Mesenchymal stem cell (in vitro differentiated cells and primary cell): ENCODE results near the gene IGFBP6.

ENCODE experiments used
- DNase-seq: peaks from one replicate; pipeline ENCODE4 v3.0.0-alpha.2; 2013
- H2AFZ ChIP-seq: one replicate; pipeline ENCODE4 v1.6.1; 2013; ENCODE audit warnings: low read depth, mild to moderate bottlenecking, control low read depth, inconsistent platforms, low read length, moderate library complexity
- H2AK5ac ChIP-seq: 2 replicates; pipeline ENCODE4 v1.6.1; 2013; ENCODE audit warnings: low read length, moderate library complexity, mild to moderate bottlenecking, inconsistent platforms; ENCODE audit not compliant: severe bottlenecking
- H2BK120ac ChIP-seq: one replicate; pipeline ENCODE4 v1.6.1; 2013; ENCODE audit warnings: low read depth, mild to moderate bottlenecking, inconsistent platforms, low read length, moderate library complexity
- H2BK12ac ChIP-seq, 2 experiments: one replicate each; pipeline ENCODE4 v1.6.1; 2013; ENCODE audit warnings: inconsistent platforms in 2 of 2, low read length in 2 of 2, mild to moderate bottlenecking in 2 of 2, moderate library complexity in 2 of 2, control low read depth in 1 of 2
- H2BK15ac ChIP-seq: one replicate; pipeline ENCODE4 v1.6.1; 2013; ENCODE audit warnings: mild to moderate bottlenecking, low read depth, inconsistent platforms; ENCODE audit not compliant: poor library complexity, severe bottlenecking
- H2BK5ac ChIP-seq: 2 replicates; pipeline ENCODE4 v1.6.1; 2013; ENCODE audit warnings: low read depth, mild to moderate bottlenecking, low read length, control low read depth, inconsistent platforms; ENCODE audit not compliant: poor library complexity, severe bottlenecking
- H3K14ac ChIP-seq, 2 experiments: one replicate each; pipeline ENCODE4 v1.6.1; 2013; ENCODE audit warnings: inconsistent platforms in 2 of 2, low read length in 2 of 2, control low read depth in 1 of 2, mild to moderate bottlenecking in 1 of 2, moderate library complexity in 1 of 2
- H3K18ac ChIP-seq, 2 experiments: one replicate each; pipeline ENCODE4 v1.6.1; 2013; ENCODE audit warnings: inconsistent platforms in 2 of 2, low read length in 2 of 2, control low read depth in 1 of 2, low read depth in 1 of 2, mild to moderate bottlenecking in 1 of 2
- H3K23ac ChIP-seq, 2 experiments: one replicate each; pipeline ENCODE4 v1.6.1; 2013; ENCODE audit warnings: inconsistent platforms in 2 of 2, low read length in 2 of 2, mild to moderate bottlenecking in 2 of 2, moderate library complexity in 2 of 2, control low read depth in 1 of 2
- H3K27ac ChIP-seq: 2 replicates; pipeline ENCODE4 v1.5.1; 2013; ENCODE audit warnings: mild to moderate bottlenecking, moderate library complexity, low read length, control low read depth, inconsistent platforms; ENCODE audit not compliant: poor library complexity, severe bottlenecking
- H3K27me3 ChIP-seq, 2 experiments: 2 replicates each; pipeline versions ENCODE4 v1.6.1 to v1.7.0; 2013; ENCODE audit warnings: low read length in 2 of 2, mild to moderate bottlenecking in 2 of 2, moderate library complexity in 2 of 2, control low read depth in 1 of 2, inconsistent platforms in 1 of 2; ENCODE audit not compliant: control insufficient read depth in 1 of 2, insufficient read depth in 1 of 2
- H3K36me3 ChIP-seq, 2 experiments: 2 replicates each; pipeline versions ENCODE4 v1.6.1 to v1.7.0; 2013; ENCODE audit warnings: low read length in 2 of 2, control low read depth in 1 of 2, inconsistent platforms in 1 of 2, low read depth in 1 of 2, mild to moderate bottlenecking in 1 of 2; ENCODE audit not compliant: insufficient read depth in 2 of 2, control insufficient read depth in 1 of 2
- H3K4ac ChIP-seq, 2 experiments: one replicate each; pipeline ENCODE4 v1.6.1; 2013; ENCODE audit warnings: inconsistent platforms in 2 of 2, low read length in 2 of 2, mild to moderate bottlenecking in 2 of 2, moderate library complexity in 2 of 2, control low read depth in 1 of 2, low read depth in 1 of 2
- H3K4me1 ChIP-seq: 2 replicates; pipeline ENCODE4 v1.6.1; 2013; ENCODE audit warnings: low read depth, low read length, control low read depth; ENCODE audit not compliant: control insufficient read depth, insufficient read depth
- H3K4me2 ChIP-seq: 2 replicates; pipeline ENCODE4 v1.6.1; 2013; ENCODE audit warnings: low read length, mild to moderate bottlenecking, inconsistent platforms; ENCODE audit not compliant: poor library complexity, severe bottlenecking
- H3K4me3 ChIP-seq, 2 experiments: 2 replicates each; pipeline versions ENCODE4 v1.5.1 to v1.7.0; 2013; ENCODE audit warnings: low read length in 2 of 2, mild to moderate bottlenecking in 2 of 2, control low read depth in 1 of 2, low read depth in 1 of 2; ENCODE audit not compliant: insufficient read depth in 1 of 2
- H3K79me1 ChIP-seq: replicated peaks from 2 replicates; pipeline ENCODE4 v1.6.1; 2013; ENCODE audit warnings: mild to moderate bottlenecking, control low read depth, low read length, inconsistent platforms; ENCODE audit not compliant: poor library complexity, severe bottlenecking
- H3K9ac ChIP-seq: 2 replicates; pipeline ENCODE4 v1.7.0; 2013; ENCODE audit warnings: mild to moderate bottlenecking, low read length, moderate library complexity
- H3K9me3 ChIP-seq: 2 replicates; pipeline ENCODE4 v1.7.0; 2013; ENCODE audit warnings: mild to moderate bottlenecking, low read length; ENCODE audit not compliant: control insufficient read depth
- H4K8ac ChIP-seq: one replicate; pipeline ENCODE4 v1.6.1; 2013; ENCODE audit warnings: inconsistent platforms, mild to moderate bottlenecking, low read length, moderate library complexity
- H4K91ac ChIP-seq: one replicate; pipeline ENCODE4 v1.6.1; 2013; ENCODE audit warnings: mild to moderate bottlenecking, low read length, inconsistent platforms
- WGBS: methylation state at CpG from one replicate; pipeline ENCODE4 v1.1.7; 2013; ENCODE audit warnings: mixed read lengths; 5-methylcytosine and 5-hydroxymethylcytosine counted together

Gene IGFBP6

DNA sequence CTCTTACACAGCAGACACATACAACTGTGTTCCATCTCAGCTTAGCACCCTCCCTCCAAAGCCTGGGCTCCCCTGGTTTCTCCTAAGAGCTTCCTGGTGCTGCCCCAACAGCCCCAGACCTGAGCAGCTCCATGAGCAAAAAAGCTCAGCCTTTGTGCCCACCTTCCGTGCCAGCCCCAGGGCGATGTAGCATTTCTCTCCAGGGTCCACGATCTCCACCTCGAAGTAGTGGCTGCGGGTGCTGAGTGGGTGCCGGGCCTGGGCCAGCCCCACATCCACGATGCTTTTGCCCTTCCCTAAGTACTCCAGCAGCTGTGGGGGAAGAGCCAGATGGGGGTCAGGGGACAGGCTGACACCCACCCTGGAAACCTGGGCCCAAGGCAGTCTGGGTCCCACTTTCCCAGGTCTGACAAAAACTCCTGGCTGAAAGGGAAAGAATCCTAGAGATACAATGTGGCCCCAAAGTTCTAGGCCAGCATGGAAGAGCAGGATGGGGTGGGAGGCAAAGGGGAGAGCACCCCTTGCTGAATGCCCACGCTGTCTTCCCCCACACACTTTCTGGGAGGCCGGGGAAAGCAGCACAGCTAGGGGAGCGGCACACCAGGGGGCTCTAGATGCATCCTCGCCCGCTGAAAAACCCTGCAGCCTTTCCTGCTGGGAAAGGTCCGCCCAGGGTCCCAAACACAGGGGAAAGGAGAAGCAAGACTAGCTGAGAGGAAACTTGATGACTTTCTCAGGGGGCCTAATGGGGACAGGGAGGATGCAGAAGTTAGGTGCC lies 29.3 kb upstream of the IGFBP6 start:
- no peaks in the 10 kb centered on the region for H3K27me3 ChIP-seq
- no peak overlapping the region for H3K4me2 ChIP-seq
- H3K4me1 ChIP-seq = peaks cover 29% of the 10 kb centered on the region
- H3K27ac ChIP-seq = no peak overlapping the region
- H3K4ac ChIP-seq = no peak overlapping the region
- no peak overlapping the region for H2BK12ac ChIP-seq
- no peak overlapping the region for H3K4me3 ChIP-seq
- no peak for DNase-seq
- H3K9me3 ChIP-seq = no peaks in the 10 kb centered on the region
- peak overlapping the region; percentile 48 for H3K9ac ChIP-seq
- H3K23ac ChIP-seq = no peak overlapping the region
- H4K91ac ChIP-seq = no peak overlapping the region
- no peak overlapping the region for H3K18ac ChIP-seq
- H3K36me3 ChIP-seq = peaks cover 37 to 69% of the 10 kb centered on the region in 2 experiments
- H2BK15ac ChIP-seq = no peak overlapping the region
- no peak overlapping the region for H2AFZ ChIP-seq
- H2AK5ac ChIP-seq = no peak overlapping the region
- H4K8ac ChIP-seq = no peak overlapping the region
- no peak overlapping the region for H2BK120ac ChIP-seq
- no peak overlapping the region for H2BK5ac ChIP-seq
- WGBS = 92% methylated on average over 13 of the region's 13 CpGs
- peaks cover 12% of the 10 kb centered on the region for H3K79me1 ChIP-seq
- no peak overlapping the region for H3K14ac ChIP-seq

DNA sequence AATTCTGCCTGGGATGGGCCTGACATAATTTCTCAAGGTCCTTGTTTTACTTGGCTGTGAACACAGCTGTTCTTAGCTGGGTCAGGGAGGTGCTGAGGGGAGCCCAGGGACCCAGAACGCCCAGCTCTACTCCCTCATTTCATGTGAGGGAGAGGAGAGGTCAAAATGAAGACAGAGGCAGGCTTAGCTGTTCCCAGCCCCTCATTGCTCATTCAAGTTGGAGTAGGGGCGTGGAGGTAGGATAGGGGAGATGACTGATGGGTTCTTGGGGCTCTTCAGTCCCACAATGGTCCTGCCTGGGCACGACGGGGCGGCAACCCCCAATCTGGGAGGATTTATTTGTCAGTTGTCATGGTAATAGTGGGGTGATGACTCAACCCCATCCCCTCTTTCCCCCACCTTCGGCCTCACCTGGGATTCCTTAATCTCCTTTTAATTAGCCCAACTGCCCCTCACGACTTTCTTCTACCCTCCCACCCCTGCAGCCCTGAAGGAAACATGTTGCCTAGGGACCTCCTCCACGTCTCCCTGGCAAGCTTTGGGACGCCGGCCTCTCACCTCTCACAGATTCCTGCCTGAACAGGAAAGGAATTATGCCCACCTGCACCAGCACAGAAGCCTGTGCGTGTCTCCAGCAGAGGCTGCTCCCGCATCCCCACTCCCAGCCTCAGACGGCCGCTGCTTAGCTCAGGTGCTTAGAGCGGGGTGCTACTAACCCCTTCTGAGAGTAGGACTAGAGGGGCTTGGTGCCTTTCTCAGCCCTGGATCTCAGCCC lies 28.5 kb upstream of the IGFBP6 start:
- Histone ChIP-seq H3K27me3 (no peaks in the 10 kb centered on the region), H2AK5ac (no peak overlapping the region), H3K18ac (no peak overlapping the region), H3K79me1 (peaks cover 14% of the 10 kb centered on the region), H3K23ac (peak overlapping the region in 1 of 2 experiments; percentile 4), H3K9me3 (no peaks in the 10 kb centered on the region), H3K4ac (no peak overlapping the region), H2BK15ac (no peak overlapping the region), H4K91ac (no peak overlapping the region), H2BK120ac (no peak overlapping the region), H2BK5ac (no peak overlapping the region), H2BK12ac (no peak overlapping the region), H3K27ac (no peak overlapping the region), H3K4me2 (no peak overlapping the region), H4K8ac (no peak overlapping the region), H3K36me3 (peaks cover 33 to 65% of the 10 kb centered on the region in 2 experiments), H3K4me3 (no peak overlapping the region), H3K4me1 (peaks cover 25% of the 10 kb centered on the region), H3K9ac (peak overlapping the region; percentile 48), H2AFZ (no peak overlapping the region), H3K14ac (no peak overlapping the region)
- no peak for DNase-seq
- WGBS = 87% methylated on average over 12 of the region's 15 CpGs

DNA sequence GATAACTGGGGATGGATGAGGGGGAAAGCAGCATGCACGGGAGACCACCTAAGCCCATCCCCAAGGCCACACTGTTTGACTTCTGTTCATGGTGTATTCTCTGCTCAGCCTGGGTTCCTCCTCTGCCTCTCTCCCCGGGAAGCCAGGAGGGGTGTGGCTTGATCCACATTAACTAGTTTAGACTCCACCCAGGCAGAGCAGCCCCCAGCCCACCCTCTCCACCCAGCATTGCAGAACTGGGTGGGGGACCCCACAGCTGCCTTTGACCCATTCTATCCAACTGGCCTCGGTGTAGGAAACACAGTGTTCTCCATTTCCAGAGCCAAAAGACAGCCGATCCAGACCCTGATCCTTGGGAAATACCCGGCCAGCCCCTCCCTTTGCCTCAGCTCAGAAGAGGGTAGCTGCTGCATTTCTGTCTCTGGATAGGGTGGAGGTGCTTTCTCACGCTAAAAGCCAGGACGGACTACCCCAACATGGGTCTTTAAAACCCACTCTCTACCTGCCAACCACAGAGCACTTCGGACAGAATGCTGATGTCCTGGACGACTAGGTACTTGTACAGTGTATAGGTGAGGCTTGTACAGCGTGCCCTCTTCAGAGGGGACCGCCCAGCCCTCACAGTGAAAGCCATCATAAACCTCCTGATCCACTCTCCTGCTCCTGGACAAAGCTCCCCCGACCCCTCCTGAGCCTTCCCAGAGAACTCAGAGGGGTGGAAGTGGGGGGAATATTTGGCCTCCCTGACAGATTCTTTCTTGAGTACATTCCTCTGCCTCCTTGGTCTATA lies 27.7 kb upstream of the IGFBP6 start:
- Histone ChIP-seq H2BK5ac (no peak overlapping the region), H3K4me1 (peaks cover 24% of the 10 kb centered on the region), H4K8ac (no peak overlapping the region), H3K4me3 (no peak overlapping the region), H3K9me3 (no peaks in the 10 kb centered on the region), H3K27me3 (no peaks in the 10 kb centered on the region), H3K4me2 (no peak overlapping the region), H2BK120ac (no peak overlapping the region), H3K27ac (no peak overlapping the region), H3K23ac (no peak overlapping the region), H3K36me3 (peaks cover 37 to 65% of the 10 kb centered on the region in 2 experiments), H3K9ac (peak overlapping the region; percentile 32), H2AFZ (no peak overlapping the region), H3K18ac (no peak overlapping the region), H3K79me1 (peaks cover 18% of the 10 kb centered on the region), H2BK15ac (no peak overlapping the region), H2AK5ac (no peak overlapping the region), H3K14ac (no peak overlapping the region), H3K4ac (no peak overlapping the region), H2BK12ac (no peak overlapping the region), H4K91ac (peak overlapping the region; percentile 34)
- 84% methylated on average over 7 of the region's 12 CpGs for WGBS
- DNase-seq = no peak
